NCI-H128 (cell line): Measurements from ENCODE around the gene PXN.
"Not testable (repeated sequence)": the region's sequence is repeated elsewhere in the genome, so short reads cannot be mapped to it uniquely, and the experiment has no call there.

Experiments
- DNase-seq: peaks from one replicate; lab custom pipeline; 2025; ENCODE audit not compliant: unreplicated experiment; lab: John Stamatoyannopoulos, UW

PXN gene

GRCh38 chr12:120227233-120228040, 38.1 kb downstream of the PXN start:
- DNase-seq, result no peak

- no peak for DNase-seq
Measured at GRCh38 chr12:120225852-120226640, 39.5 kb downstream of the PXN start.

- DNase-seq, result no peak
Measured at GRCh38 chr12:120225200-120225558, 40.4 kb downstream of the PXN start.

GRCh38 chr12:120224304-120225199, 41.0 kb downstream of the PXN start:
- DNase-seq, result peak; percentile 85

GRCh38 chr12:120223458-120224303, 41.8 kb downstream of the PXN start:
- no peak for DNase-seq

- no peak for DNase-seq
Measured at GRCh38 chr12:120222288-120222832, 43.2 kb downstream of the PXN start.

- no peak for DNase-seq
Measured at GRCh38 chr12:120221576-120221900, 44.0 kb downstream of the PXN start.

GRCh38 chr12:120220838-120221575, 44.5 kb downstream of the PXN start:
- no peak for DNase-seq

- DNase-seq, result no peak
Measured at GRCh38 chr12:120218680-120219606, 46.6 kb downstream of the PXN start.

- DNase-seq, result no peak
Measured at GRCh38 chr12:120216742-120217605, 48.6 kb downstream of the PXN start.

GRCh38 chr12:120215766-120216735, 49.5 kb downstream of the PXN start:
- no peak for DNase-seq

- no peak for DNase-seq
Measured at GRCh38 chr12:120215357-120215735, 50.2 kb downstream of the PXN start.

GRCh38 chr12:120214626-120215356, 50.7 kb downstream of the PXN start:
- no peak for DNase-seq

GRCh38 chr12:120213758-120214157, 51.8 kb downstream of the PXN start:
- DNase-seq, result no peak

GRCh38 chr12:120213182-120213581, 52.3 kb downstream of the PXN start:
- not testable (repeated sequence) for DNase-seq

- DNase-seq, result no peak
Measured at GRCh38 chr12:120212301-120212700, 53.2 kb downstream of the PXN start.
